ENCODE results near the gene TBATA. TPM values are rescaled to one million over a fixed set of nuclear protein-coding genes. Genes with fewer than 3 reads are reported as not detected.

TBATA gene
- total RNA-seq, 1 donor from 2014 or later, result not detected

DNA sequence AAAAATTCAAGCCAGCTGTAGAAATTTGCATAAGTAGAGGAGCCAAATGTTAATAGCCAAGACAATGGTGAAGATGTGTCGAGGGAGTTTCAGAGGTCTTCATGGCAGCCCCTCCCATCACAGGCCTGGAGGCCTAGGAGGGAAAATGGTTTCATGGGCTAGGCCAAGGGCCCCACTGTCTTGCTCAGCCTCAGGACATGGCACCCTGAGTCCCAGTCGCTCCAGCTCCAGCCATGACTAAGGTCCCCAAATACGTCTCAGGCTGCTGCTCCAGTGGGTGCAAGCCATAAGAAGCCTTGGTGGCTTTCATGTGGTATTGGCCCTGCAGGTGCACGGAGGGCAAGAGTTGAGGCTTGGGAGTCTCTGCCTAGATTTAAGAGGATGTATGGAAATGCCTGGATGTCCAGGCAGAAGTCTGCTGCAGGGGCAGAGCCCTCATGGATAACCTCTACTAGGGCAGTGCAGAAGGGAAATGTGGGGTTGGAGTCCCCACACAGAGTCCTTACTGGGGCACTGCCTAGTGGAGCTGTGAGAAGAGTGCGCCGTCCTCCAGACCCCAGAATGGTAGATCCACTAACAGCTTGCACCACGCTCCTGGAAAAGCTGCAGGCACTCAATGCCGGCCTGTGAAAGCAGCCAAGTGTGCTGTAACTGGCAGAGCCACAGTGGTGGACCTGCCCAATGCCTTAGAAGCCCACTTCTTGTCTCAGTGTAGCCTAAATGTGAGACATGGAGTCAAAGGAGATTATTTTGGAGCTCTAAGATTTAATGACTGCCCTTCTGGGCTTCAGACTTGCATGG is 19.2 kb downstream of the TBATA start:
- Histone ChIP-seq H3K4me3 (no peak overlapping the region), H3K9me3 (no peaks in the 10 kb centered on the region), H3K27ac (no peak overlapping the region), H3K27me3 (no peaks in the 10 kb centered on the region), H3K4me1 (no peaks in the 10 kb centered on the region), H3K36me3 (no peaks in the 10 kb centered on the region)
- no peak for DNase-seq (ENCODE audit: extremely low spot score in 2 of 2)
- intact Hi-C loops (cut with DNase I), result no loop called here
- no peak for TF ChIP-seq POLR2A (IDR thresholded peaks at IDR 0.05)
- TF ChIP-seq CTCF (IDR thresholded peaks at IDR 0.05), result no peak
- no peak for TF ChIP-seq POLR2AphosphoS5 (IDR thresholded peaks at IDR 0.05; ENCODE audit: insufficient read depth in 1 of 2, low read depth in 1 of 2)

DNA sequence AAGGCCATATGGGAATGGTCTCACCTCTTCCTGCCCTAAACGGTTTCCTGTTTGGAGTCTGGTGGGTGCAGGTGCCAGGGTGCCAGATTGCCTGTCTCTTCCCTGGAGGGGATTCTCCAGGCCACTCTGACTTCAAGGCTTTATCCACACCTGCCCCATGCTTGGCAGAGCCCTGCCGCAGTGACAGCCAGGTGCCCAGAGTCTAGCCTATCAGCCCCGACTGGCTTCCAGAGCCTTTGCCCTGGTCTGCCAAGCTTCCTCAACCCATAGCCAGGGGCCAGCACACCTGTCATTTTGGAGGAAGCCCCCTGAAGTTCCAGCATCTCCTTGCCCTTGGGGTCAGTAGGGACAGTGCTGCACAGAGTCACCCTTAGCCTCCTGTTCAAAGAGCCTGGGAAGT is 21.6 kb downstream of the TBATA start:
- TF ChIP-seq CTCF (IDR thresholded peaks at IDR 0.05) (no peak), POLR2A (IDR thresholded peaks at IDR 0.05) (no peak), POLR2AphosphoS5 (IDR thresholded peaks at IDR 0.05; ENCODE audit: insufficient read depth in 1 of 2, low read depth in 1 of 2) (no peak)
- H3K4me1 ChIP-seq, result no peaks in the 10 kb centered on the region
- no peaks in the 10 kb centered on the region for H3K27me3 ChIP-seq
- no peak overlapping the region for H3K4me3 ChIP-seq
- no peaks in the 10 kb centered on the region for H3K9me3 ChIP-seq
- intact Hi-C loops (cut with DNase I), result no loop called here
- no peak overlapping the region for H3K27ac ChIP-seq
- no peak for DNase-seq (ENCODE audit: extremely low spot score in 2 of 2)
- H3K36me3 ChIP-seq, result no peaks in the 10 kb centered on the region

DNA sequence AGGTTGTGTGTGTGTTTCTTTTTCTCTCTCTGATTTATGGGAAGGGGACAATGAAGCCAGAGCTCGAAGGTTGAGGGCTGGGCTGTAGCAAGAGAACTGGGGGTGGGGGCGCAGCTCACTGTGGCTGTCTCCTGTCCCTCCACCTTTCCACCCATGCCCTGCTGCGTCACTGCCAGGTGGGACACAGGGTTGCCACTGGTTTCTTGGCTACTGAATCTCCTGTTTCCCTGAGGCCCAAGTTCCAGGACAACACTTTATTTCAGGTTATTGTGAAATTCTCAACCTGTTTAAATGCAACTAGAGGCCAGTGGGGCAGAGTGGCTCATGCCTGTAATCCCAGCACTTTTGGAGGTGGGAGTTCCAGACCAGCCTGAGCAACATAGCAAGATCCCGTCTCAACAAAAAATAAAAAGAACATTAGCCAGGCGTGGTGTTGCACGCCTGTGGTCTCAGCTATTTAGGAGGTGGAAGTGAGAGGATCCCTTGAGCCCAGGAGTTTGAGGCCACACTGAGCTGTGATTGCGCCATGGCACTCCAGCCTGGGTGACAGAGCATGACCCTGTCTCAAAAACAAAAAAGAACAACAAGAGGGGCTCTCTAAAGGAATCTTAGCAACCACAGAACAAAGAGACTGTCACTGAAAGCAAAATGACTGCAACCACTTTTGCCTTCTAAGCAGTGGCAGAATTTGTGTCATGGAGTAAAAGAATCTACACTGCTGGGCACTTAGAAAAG is 22.6 kb downstream of the TBATA start:
- no peaks in the 10 kb centered on the region for H3K36me3 ChIP-seq
- intact Hi-C loops (cut with DNase I), result no loop called here
- TF ChIP-seq POLR2A (IDR thresholded peaks at IDR 0.05) (no peak), POLR2AphosphoS5 (IDR thresholded peaks at IDR 0.05; ENCODE audit: insufficient read depth in 1 of 2, low read depth in 1 of 2) (no peak), CTCF (IDR thresholded peaks at IDR 0.05) (no peak)
- no peaks in the 10 kb centered on the region for H3K9me3 ChIP-seq
- no peaks in the 10 kb centered on the region for H3K27me3 ChIP-seq
- H3K27ac ChIP-seq, result no peak overlapping the region
- H3K4me1 ChIP-seq, result no peaks in the 10 kb centered on the region
- DNase-seq (ENCODE audit: extremely low spot score in 2 of 2), result no peak
- H3K4me3 ChIP-seq, result no peak overlapping the region

DNA sequence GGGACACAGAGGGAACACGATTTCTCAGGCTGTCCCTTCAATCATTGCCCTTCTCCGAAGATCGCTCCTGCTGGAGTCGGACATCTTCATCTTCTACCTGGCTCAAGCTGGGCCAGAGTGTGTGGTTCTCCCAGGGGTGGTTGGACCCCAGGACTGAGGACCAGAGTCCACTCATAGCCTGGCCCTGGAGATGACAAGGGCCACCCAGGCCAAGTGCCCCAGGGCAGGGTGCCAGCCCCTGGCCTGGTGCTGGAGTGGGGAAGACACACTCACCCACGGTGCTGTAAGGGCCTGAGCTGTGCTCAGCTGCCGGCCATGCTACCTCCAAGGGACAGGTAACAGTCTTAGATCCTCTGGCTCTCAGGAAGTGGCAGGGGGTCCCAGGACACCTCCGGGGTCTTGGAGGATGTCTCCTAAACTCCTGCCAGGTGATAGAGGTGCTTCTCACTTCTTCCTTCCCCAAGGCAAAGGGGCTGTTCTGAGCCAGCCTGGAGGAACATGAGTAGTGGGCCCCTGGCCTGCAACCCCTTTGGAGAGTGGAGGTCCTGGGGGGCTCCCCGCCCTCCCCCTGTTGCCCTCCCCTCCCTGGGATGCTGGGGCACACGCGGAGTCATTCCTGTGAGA is 23.3 kb downstream of the TBATA start:
- Histone ChIP-seq H3K4me1 (no peaks in the 10 kb centered on the region), H3K4me3 (no peak overlapping the region), H3K27me3 (no peaks in the 10 kb centered on the region), H3K36me3 (no peaks in the 10 kb centered on the region), H3K9me3 (no peaks in the 10 kb centered on the region), H3K27ac (no peak overlapping the region)
- no peak for DNase-seq (ENCODE audit: extremely low spot score in 2 of 2)
- intact Hi-C loops (cut with DNase I), result no loop called here
- TF ChIP-seq POLR2A (IDR thresholded peaks at IDR 0.05) (no peak), CTCF (IDR thresholded peaks at IDR 0.05) (no peak), POLR2AphosphoS5 (IDR thresholded peaks at IDR 0.05; ENCODE audit: insufficient read depth in 1 of 2, low read depth in 1 of 2) (no peak)
